Left forelimb (tissue), 1 donor: ENCODE results near the gene OAS2.

ENCODE experiments used
- DNase-seq: peaks from one replicate; pipeline ENCODE4 v3.0.0-alpha.2; 2018; ENCODE audit warnings: low spot score

Gene OAS2

GRCh38 chr12:113021500-113021899, 43.2 kb downstream of the OAS2 start:
- no peak for DNase-seq

- no peak for DNase-seq
These were observed 44.4 kb downstream of the OAS2 start for GRCh38 chr12:113022563-113023297.

DNA sequence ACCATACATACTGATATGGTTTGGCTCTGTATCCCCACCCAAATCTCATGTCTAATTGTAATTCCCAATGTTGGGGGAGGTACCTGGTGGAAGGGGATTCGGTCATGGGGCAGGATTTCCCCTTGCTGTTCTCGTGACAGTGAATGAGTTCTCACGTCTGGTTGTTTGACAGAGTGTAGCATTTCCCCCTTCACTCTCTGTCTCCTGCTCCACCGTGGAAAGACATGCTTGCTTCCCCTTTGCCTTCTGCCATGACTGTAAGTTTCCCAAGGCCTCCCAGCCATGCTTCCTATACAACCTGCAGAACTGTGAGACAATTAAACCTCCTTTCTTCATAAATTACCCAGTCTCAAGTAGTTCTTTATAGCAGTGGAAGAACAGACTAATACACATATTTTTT, 49.4 kb downstream of the OAS2 start:
- no peak for DNase-seq

DNA sequence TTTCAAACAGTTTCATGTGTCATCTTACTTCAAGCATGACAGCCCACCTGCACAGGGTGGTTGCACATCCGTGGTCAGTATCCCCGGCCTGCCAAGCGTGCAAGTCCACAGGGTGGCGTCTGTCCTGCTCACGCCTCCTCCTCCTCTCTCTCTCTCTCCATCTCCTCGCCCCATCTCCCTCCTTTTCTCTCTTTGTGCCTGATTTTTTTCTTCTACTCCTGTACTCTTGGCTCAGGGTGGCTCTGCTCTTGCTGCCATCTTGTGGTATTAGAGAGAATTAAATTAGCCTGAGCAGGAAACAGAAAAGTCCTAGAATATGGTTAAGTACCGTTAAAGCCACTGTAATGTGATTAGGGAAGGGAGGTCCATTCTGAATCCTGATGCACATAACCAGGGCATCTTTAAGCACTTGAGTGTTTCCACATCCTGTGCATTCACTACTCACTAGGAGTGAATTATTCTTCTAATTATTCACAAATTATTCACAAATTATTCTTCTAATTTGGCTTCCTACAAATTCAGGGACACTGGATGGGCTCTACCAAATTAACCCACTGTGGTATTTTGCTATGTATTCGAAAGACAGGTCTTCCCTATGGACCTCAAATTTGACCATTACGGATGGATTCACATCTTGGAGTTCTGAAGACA, 52.7 kb downstream of the OAS2 start:
- DNase-seq: no peak

DNA sequence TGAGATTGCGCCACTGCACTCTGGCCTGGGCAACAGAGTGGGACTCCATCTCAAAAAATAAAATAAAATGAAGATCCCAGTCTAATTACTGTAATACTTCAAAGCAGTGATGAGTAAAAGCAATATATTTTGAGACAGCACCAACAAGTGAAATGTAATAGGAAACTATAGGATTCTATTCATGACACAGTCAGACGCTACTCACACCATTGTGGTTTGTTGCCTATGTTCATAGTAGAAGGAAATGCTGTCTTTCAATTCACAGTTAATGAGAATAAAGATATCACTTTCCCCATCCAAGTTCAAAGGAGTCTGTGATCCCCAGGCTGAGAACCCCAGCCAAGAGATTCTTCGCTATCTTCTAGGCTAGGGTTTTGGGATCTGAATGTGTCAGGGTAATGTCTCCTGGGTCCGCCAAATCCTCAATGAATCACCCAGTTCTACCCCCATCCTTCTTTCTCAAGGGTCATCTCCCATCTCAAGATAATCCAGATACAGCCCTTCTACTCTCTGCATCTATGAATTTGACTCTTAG, 61.7 kb downstream of the OAS2 start:
- no peak for DNase-seq

GRCh38 chr12:113040722-113041171, 62.4 kb downstream of the OAS2 start:
- DNase-seq: no peak

- DNase-seq: no peak
These were observed 63.2 kb downstream of the OAS2 start for GRCh38 chr12:113041560-113041959.

GRCh38 chr12:113043240-113043639, 64.9 kb downstream of the OAS2 start:
- no peak for DNase-seq

DNA sequence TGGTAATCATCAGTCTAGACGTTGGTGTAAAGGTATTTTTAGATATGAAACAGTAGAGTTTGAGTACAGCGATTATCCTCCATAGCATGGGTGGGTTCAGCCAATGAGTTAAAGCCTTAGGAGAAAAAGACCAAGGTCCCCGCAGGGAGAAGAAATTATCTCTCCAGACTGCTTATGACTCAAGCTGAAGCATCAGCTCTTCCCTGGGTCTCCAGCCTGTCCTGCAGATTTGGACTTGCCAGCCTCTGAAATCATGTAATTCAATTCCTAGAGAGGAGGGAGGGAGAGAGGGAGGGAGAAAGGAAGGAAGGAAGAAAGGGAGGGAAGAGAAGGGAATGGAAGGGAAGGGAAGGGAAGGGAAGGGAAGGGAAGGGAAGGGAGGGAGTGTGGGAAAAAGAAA, 66.2 kb downstream of the OAS2 start:
- DNase-seq: no peak

GRCh38 chr12:113048716-113049127, 70.4 kb downstream of the OAS2 start:
- no peak for DNase-seq

- no peak for DNase-seq
These were observed 71.8 kb downstream of the OAS2 start for GRCh38 chr12:113049976-113050742.

GRCh38 chr12:113050795-113051194, 72.5 kb downstream of the OAS2 start:
- no peak for DNase-seq

DNA sequence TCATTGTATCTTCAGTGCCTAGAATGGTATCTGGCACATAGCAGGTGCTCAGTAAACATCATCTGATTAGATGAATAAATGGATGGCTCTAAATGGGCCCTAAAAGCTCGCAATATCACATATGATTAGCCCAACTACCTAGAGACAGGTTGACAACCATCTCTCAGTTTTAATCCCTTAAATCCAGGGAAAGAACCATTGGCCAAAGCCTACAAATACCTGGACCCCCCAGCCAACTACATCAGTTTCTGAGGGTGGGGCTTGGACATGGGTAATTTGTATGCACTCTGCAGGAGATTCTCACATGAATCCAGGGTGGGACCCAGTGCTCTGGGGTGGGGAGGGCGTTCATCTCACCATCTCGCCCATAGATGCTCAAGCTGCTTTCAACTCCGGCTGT, 73.4 kb downstream of the OAS2 start:
- no peak for DNase-seq

GRCh38 chr12:113052326-113052725, 74.0 kb downstream of the OAS2 start:
- DNase-seq: no peak

DNA sequence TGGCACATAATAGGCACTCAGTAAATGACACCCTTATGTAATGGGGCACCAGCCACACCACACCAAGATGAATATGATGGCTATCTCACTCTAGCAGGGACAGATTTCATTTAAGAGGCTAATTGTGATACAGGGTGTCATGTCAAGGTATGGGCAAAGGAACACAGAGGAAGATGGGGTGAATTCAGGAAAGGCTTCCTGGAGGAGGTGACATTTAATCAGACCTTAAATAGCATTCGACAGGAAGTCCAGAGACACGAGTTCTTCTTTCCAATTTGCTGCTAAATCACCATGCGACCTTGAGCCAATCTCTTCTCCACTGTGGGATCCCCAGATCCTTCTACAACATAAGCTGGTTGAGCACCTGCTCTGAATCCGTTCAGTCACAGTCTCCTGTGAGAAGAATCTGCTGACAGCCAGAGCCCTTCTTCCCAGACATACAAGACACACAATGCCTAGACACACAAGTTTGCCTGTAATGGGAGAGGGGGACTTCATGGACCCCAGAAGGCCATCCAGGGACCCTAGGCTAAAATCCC, 76.7 kb downstream of the OAS2 start:
- DNase-seq: no peak

- no peak for DNase-seq
These were observed 77.5 kb downstream of the OAS2 start for GRCh38 chr12:113055594-113056380.

GRCh38 chr12:113056381-113056630, 78.0 kb downstream of the OAS2 start:
- DNase-seq: no peak

GRCh38 chr12:113056631-113057488, 78.5 kb downstream of the OAS2 start, which contains the start of gene DTX1:
TSS of gene DTX1 (plus strand) at chr12:113056730. CDS start at chr12:113058193, 1,463 bp downstream.
- DNase-seq: no peak

GRCh38 chr12:113057565-113058485, 79.5 kb downstream of the OAS2 start:
- DNase-seq: no peak

GRCh38 chr12:113058553-113058952, 80.2 kb downstream of the OAS2 start:
- no peak for DNase-seq
